OCI-LY3 (cell line): ENCODE data around the gene CAMKMT.

Experiments
- EZH2phosphoT487 ChIP-seq: fragments of 200-600 bp; shearing (Covaris generic); IDR thresholded peaks from 2 replicates; pipeline ENCODE4 v1.6.1; 2018; ENCODE audit warnings: antibody characterized with exemption, mixed run types, low read depth
- TF ChIP-seq, protein P1 (sequence below): fragments of 200-600, 300-600 bp; sonication (generic); IDR thresholded peaks from 2 replicates; pipeline ENCODE4 v1.5.1; 2014; ENCODE audit warnings: antibody characterized with exemption, low read length, low read depth

DNA sequence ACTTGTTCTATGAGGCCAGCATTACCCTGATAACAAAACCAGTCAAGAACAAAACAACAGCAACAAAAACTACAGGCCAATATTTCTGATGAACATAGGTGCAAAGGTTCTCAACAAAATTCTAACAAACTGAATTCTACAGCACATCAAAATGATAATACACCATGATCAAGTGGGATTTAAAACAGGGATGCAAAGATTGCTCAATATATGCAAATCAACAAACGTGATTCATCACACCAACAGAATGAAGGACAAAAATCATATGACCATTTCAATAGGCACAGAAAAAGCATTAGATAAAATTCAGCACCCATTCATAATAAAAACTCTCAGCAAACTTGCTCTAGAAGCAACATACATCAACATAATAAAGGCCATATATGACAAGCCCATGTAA is 173.6 kb downstream of the CAMKMT start:
- TF ChIP-seq, protein P1, sequence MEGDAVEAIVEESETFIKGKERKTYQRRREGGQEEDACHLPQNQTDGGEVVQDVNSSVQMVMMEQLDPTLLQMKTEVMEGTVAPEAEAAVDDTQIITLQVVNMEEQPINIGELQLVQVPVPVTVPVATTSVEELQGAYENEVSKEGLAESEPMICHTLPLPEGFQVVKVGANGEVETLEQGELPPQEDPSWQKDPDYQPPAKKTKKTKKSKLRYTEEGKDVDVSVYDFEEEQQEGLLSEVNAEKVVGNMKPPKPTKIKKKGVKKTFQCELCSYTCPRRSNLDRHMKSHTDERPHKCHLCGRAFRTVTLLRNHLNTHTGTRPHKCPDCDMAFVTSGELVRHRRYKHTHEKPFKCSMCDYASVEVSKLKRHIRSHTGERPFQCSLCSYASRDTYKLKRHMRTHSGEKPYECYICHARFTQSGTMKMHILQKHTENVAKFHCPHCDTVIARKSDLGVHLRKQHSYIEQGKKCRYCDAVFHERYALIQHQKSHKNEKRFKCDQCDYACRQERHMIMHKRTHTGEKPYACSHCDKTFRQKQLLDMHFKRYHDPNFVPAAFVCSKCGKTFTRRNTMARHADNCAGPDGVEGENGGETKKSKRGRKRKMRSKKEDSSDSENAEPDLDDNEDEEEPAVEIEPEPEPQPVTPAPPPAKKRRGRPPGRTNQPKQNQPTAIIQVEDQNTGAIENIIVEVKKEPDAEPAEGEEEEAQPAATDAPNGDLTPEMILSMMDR: no peak
- TF ChIP-seq EZH2phosphoT487: no peak
